GM19043 (cell line): Measurements from ENCODE around the gene ARHGAP45.

Source experiments
- ATAC-seq: cut with Tn5 transposase; IDR thresholded peaks from one replicate; pipeline ENCODE4 v1.9.1; 2021; ENCODE audit warnings: low read depth; ENCODE audit not compliant: unreplicated experiment

Gene ARHGAP45

DNA sequence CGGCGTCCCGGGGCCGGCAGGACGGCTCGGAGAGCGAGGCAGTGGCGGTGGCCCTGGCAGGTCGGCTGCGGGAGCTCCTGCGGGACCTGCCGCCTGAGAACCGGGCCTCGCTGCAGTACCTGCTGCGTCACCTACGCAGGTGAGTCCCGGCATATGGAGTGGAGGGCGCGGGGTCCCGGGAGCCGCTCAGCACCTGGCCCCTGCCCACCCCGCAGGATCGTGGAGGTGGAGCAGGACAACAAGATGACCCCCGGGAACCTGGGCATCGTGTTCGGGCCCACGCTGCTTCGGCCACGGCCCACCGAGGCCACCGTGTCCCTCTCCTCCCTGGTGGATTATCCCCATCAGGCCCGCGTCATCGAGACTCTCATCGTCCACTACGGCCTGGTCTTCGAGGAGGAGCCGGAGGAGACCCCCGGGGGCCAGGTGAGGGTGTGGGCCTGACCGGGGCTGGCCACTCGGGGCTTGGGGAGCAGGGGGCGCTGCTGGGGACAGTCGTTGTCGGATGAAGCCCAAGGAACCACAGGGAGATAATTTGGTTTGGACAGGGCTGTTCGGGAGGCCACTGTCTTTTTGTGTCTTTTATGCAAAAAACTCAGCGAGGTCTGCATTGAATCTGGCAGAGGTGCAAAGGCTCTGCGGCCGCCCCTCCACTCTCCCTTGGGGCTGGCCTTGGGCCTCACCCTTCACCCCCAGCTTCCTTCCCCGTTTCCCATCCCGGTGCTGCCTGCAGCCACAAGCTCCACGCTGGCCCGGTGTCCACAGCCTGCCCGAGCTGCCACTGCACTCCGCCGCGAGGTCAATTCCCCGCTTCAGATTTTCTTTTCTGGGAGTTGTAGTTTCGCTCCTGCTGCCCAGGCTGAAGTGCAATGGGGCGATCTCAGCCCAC lies 16.2 kb downstream of the ARHGAP45 start:
- no peak for ATAC-seq

DNA sequence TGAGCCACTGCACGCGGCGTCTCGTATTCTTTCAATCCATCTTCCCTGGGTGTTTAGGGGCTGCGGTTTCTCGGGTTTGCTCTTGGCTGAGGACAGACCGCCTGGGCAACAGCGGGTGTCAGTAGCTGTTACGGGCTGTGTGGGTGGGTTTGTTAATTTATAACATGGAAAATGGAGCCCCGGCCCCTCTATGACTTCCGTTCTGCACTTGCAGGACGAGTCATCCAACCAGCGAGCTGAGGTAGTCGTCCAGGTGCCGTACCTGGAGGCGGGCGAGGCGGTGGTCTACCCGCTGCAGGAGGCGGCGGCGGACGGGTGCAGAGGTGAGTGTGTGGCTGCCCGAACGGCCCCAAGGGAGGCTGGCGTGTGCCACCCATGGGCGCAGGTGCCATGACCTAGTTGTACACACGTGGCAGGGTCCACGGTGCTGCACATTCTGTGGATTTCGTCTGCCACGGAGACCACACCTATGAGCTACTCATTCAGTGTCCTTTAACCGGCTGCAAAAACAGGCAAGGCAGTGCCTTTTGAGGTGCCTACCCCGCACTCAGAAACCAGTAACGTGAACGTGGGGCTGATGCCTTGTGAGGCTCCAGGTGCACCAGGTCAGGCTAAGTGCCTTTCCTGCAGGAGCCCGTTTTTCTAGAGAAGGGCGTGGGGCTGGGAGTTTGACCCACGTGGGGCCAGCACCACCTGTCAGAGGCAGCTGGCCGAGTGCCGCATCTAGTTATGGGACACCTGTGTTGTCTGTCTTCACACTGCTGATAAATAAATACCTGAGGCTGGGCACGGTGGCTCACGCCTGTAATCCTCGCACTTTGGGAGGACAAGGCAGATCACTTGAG lies 17.3 kb downstream of the ARHGAP45 start:
- no peak for ATAC-seq

- ATAC-seq, result no peak
These were observed 18.2 kb downstream of the ARHGAP45 start for GRCh38 chr19:1085053-1085658.

GRCh38 chr19:1085676-1086442 lies 18.9 kb downstream of the ARHGAP45 start:
- no peak for ATAC-seq

DNA sequence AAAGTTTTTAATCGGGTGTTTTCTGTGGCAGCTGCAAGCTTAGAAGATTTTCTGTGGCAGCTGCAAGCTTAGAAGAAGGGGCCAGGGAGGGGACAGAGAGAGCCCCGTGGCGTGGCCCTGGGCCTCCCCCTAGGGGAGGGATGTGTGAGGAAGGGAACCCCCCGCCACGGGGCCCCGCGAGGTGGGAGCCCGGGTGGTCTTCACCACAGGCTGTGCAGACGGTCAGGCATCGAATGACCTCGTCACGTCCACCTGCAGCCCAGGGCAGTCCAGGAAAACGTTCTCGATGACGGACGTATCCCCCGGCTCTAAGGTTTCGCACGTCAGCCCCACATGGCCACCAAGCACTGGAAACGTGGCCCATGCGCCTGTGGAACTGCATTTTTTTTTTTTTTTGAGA lies 19.6 kb downstream of the ARHGAP45 start:
- ATAC-seq, result no peak

DNA sequence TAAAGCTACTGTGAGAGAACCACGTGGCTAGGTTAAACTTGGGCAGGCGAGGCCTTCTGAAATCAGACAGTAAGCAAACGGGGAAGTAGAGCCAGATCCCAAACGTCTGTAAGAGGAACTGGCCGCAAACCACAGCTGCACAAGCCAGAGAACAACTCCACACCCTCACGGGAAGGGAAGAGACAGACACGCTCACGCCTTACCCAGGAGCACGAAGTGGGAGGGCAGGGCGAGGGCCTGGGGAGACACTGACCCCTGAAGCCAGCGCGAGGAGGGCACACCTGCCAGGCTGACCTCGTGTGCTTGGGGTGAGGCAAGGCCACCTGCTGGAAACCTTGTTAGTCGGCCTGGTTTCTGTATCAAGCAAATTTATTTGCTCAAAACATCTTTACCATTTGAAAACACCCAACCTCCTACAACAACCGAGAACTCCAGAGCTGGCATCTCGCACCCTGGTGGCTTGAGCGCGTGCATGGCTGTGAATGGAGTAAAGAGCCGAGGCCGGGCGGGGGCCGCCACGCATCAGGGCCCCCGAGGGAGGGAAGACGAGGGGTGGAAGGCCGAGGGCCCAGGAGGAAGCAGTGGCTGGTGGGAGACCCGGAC lies 20.9 kb downstream of the ARHGAP45 start:
- ATAC-seq, result no peak

- no peak for ATAC-seq
These were observed 21.5 kb downstream of the ARHGAP45 start for GRCh38 chr19:1088416-1089010.

- no peak for ATAC-seq
These were observed 22.3 kb downstream of the ARHGAP45 start for GRCh38 chr19:1089126-1089771.

DNA sequence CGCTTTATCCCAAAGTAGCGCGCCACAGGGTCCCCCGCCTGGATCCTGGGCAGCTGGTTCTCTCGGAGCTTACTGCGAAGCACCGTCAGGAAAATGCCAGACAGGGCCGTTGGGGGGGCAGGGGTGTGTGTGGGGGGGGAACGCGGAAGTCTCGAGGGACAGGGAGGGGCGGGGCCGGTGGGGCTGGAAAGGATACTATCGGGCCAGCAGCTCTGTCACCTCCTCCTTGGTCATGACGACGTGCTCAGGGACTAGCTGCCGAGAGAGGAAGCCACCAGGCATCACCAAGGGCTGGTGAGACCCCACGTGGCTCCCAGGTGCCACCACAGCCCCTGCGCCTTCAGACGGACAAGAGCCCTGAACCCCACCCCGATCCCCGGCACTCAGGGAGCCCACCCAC lies 22.9 kb downstream of the ARHGAP45 start:
- no peak for ATAC-seq

DNA sequence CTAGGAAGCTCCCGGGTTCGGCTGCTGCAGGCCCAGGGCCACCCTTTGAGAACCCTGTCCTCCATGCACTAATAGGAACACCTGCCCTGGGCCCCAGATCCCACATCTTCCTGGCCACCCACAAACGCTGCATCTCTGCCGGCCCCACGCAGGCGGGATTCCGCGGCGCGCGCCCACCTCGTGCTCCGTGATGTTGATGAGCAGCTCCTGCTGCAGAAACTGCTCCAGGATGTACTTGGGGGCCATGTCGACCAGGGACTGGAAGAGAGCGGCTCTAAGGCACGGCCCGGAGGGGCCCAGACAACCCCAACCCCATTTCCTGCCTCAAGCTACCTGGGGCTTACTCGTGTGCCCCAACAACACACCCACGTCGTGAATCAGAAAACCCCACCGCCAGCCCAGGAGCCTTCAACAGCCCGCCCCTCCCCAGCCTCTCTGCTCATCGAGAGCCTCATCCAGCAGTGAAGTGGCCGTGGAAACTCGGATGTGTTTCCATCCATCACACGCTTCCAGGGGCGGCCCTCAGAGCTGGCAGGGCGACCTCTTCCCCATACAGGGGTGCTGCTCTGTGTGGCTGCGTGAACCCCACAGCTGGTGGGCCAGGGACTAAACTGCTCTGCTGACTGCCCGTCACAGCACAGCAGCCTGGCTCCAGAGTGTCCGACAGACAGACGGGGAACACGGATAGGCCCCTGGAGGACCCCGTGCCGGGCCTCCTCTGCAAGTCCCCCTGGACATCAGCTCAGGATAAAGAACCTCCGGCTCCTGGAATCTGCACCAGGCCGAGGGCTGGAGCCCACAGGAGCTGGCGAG lies 24.0 kb downstream of the ARHGAP45 start:
- no peak for ATAC-seq

- no peak for ATAC-seq
These were observed 24.7 kb downstream of the ARHGAP45 start for GRCh38 chr19:1091544-1092175.

DNA sequence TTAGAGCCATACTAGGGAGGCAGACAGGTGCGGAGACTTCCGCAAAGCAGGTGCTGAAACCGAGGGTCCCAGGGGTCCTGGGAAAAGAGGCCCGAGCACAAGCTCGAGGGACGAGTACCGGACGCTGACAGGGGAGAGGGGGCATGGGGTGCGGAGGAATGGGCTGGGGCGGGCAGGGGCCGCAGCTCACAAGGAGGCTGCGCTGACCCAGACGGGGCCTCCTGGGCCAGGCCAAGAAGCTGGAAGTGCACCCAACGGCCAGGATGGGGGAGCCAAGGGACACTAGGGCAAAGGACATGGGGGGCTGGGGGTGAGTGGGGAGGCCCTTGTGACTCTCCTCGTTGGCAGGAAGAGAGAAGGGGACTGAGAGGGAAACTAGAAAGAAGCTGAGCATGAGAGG lies 26.4 kb downstream of the ARHGAP45 start:
- ATAC-seq, result no peak

DNA sequence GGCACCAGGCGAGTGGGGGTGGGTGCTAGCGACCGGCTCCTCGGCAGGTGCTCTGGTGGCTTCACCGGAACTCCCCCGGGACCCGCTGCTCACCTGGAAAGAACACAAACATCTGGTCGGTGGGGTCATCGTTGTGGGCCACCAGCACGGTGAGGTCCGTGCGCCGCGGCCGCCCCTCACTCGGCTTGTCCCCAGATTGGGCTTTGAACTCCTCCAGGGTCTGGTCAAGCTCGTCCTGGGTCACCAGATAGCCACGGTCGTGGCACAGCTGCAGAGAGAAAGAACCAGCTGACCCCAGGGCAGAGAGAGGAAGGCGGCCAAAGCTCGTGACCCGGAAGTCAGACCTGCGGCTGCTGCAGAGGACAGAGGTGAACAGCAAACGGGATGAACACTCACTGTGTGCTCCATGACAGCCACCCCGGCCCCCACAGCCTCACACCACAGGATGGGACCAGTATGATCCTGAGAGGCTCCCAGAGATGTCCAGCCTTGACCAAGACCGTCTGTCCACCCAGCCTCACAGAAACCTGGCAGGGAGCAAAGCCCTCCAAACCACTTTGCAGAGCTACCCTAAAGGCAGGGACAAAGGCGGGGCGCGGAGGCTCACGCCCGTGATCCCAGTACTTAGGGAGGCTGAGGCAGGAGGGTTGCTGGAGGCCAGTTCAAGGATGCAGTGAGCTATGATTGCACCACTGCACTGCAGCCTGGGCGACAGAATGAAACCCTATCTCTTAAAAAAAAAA lies 27.0 kb downstream of the ARHGAP45 start:
- no peak for ATAC-seq

GRCh38 chr19:1094655-1094977 lies 27.6 kb downstream of the ARHGAP45 start:
- ATAC-seq, result no peak

DNA sequence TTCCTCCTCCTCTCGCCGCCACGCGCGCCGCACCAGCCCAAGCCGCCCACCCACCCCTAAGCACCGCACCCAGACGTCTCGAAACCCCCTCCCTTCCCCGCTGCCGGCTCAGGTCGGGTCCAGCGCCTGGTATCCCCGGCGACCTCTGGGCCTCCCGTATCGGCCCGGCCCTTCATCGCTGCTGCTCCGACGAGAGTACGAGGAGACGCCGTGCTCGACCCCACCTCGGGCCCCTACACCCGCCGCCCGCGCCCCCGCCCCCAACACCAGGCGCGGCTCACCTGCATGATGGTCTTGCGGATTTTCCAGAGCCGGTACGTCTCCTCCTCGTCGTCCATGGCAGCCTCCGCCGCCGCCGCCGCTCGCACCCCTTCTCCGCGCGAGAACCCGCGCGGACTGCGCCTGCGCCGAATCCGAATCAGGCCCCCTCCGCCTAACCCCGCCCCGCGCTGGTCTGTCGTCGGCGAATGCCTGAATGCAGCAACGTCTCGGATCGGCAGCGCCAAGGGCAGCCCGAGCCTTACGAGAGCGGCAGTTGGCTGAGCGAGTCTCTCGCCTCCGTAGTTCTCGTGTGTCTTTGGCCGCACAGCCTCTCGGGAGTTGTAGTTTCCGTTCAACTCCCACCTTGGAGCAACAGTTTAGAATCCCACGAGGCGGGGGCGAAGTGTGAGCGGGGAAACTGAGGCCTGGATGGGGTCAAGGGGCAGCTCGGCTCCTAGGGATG lies 28.2 kb downstream of the ARHGAP45 start, which contains the start of gene POLR2E:
Gene POLR2E (minus strand): TSS at position 398 of the 724 bp plus-strand sequence. CDS start 60 bp downstream, at position 338.
- peak; percentile 89 for ATAC-seq

DNA sequence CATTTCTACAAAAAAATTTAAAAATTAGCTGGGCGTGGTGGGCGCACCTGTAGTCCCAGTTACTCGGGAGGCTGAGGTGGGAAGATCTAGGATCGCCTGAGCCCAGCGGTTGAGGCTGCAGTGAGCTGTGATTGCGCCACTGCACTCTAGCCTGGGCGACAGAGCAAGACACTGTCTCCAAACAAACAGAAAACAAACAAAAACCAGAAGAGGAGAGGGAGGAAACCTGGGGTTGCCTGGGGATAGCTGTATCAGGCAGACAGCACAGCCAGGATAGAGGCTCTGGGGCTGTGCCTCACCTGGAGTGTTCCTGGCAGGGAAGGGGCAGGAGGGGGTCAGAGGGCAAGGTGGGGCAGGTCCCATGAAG lies 30.8 kb downstream of the ARHGAP45 start:
- no peak for ATAC-seq
